Measurements from ENCODE around the gene KISS1. TPM values are rescaled to one million over a fixed set of nuclear protein-coding genes. Genes with fewer than 3 reads are reported as not detected.
A peak's percentile ranks its signal among the peaks of the same experiment; 100 is the strongest.

Gene KISS1
- total and polyA plus RNA-seq, 2 of the 4 experiments (the other 2 are of a cell fraction) = 11.7 to 27.3 TPM

- Histone ChIP-seq H2BK15ac (ENCODE audit: low read depth, low read length) (peak overlapping the region; percentile 57; the same call in 1 of the 3 replicates), H3K27ac (ENCODE audit: insufficient read depth, low read length) (no peak overlapping the region; the same call in 1 of the 2 replicates), H3K9me3 (ENCODE audit: control insufficient read depth, insufficient read depth, low read length) (no peaks in the 10 kb centered on the region), H2AK9ac (replicated peaks; ENCODE audit: low read depth, low read length, poor library complexity) (peak overlapping the region; percentile 11), H3K79me1 (ENCODE audit: low read depth in 1 of 2, low read length in 2 of 2) (peaks cover 0 to 7% of the 10 kb centered on the region in 2 experiments; a peak in 1 of 4 replicates), H3K9me1 (ENCODE audit: insufficient read depth, low read length) (peaks cover 24% of the 10 kb centered on the region), H3K4me3 (ENCODE audit: insufficient read depth, low read depth, low read length) (no peak overlapping the region), H4K8ac (ENCODE audit: low read depth in 2 of 2, low read length in 2 of 2) (peak overlapping the region in 1 of 2 experiments; percentile 52; a peak in 1 of 4 replicates), H3K4ac (ENCODE audit: low read depth, low read length) (peak overlapping the region; percentile 63), H2BK20ac (ENCODE audit: low read depth, low read length) (peak overlapping the region; percentile 79), H3K4me2 (ENCODE audit: low read depth, low read length) (no peak overlapping the region), H4K91ac (ENCODE audit: insufficient read depth, low read depth, low read length) (peak overlapping the region; percentile 36; the same call in 1 of the 2 replicates), H3K4me1 (ENCODE audit: control insufficient read depth, insufficient read depth, low read length) (peaks cover 14% of the 10 kb centered on the region), H2BK120ac (ENCODE audit: low read depth, low read length) (peak overlapping the region; percentile 90), H3K36me3 (ENCODE audit: control insufficient read depth, insufficient read depth, low read length) (no peaks in the 10 kb centered on the region), H3K14ac (replicated peaks; ENCODE audit: low read depth, low read length) (peak overlapping the region; percentile 43; the same call in 1 of the 2 replicates), H2BK5ac (ENCODE audit: low read depth, low read length, poor library complexity, severe bottlenecking) (no peak overlapping the region), H3K23ac (ENCODE audit: low read depth, low read length) (peak overlapping the region; percentile 29; the same call in 1 of the 2 replicates), H3K56ac (ENCODE audit: extremely low read depth, insufficient read depth, low read length) (no peak overlapping the region), H3K18ac (ENCODE audit: low read depth, low read length) (no peak overlapping the region; the same call in 1 of the 2 replicates), H4K5ac (ENCODE audit: low read depth, low read length) (peak overlapping the region; percentile 30; the same call in 1 of the 2 replicates), H3K27me3 (ENCODE audit: control insufficient read depth, insufficient read depth, low read length) (no peaks in the 10 kb centered on the region), H2AK5ac (ENCODE audit: low read depth, low read length) (peak overlapping the region; percentile 91), H4K20me1 (ENCODE audit: insufficient read depth, low read length) (no peaks in the 10 kb centered on the region), H3K9ac (ENCODE audit: low read depth, low read length) (no peak overlapping the region), H2AFZ (replicated peaks; ENCODE audit: low read length, poor library complexity) (peak overlapping the region; percentile 56)
- DNase-seq (no peak), ATAC-seq (ENCODE audit: low read depth) (no peak)
- in situ Hi-C loops (cut with MboI; ENCODE audit: low sequenced_read_pairs) (no loop called here), dilution Hi-C loops (cut with HindIII; ENCODE audit: low sequenced_read_pairs, unreplicated experiment) (no loop called here), intact Hi-C loops (cut with micrococcal nuclease) (no loop called here)
- POLR2A ChIA-PET (ENCODE audit: unreplicated experiment) = no interaction called here
- TF ChIP-seq CHD1 (IDR thresholded peaks at IDR 0.05; ENCODE audit: low read depth, low read length) (no peak), USF2 (IDR thresholded peaks at IDR 0.05; ENCODE audit: low read depth, low read length) (no peak), ELK1 (IDR thresholded peaks at IDR 0.05; ENCODE audit: borderline replicate concordance, low read depth, low read length) (no peak), NFE2L2 (IDR thresholded peaks at IDR 0.05; ENCODE audit: low read depth, low read length) (no peak), SMC3 (IDR thresholded peaks at IDR 0.05; ENCODE audit: low read depth, low read length) (no peak), RAD21 (IDR thresholded peaks at IDR 0.05; ENCODE audit: low read length) (no peak), RCOR1 (IDR thresholded peaks at IDR 0.05; ENCODE audit: insufficient replicate concordance, low read length) (no peak), MAZ (IDR thresholded peaks at IDR 0.05; ENCODE audit: borderline replicate concordance, low read depth, low read length) (no peak), FOS (IDR thresholded peaks at IDR 0.05; ENCODE audit: low read depth, low read length) (no peak), BHLHE40 (IDR thresholded peaks at IDR 0.05; ENCODE audit: low read depth, low read length) (no peak), MAFK (IDR thresholded peaks at IDR 0.05; ENCODE audit: low read depth, low read length) (no peak), POLR2A (IDR thresholded peaks at IDR 0.05; ENCODE audit: low read depth, low read length) (no peak), CEBPB (IDR thresholded peaks at IDR 0.05; ENCODE audit: low read depth, low read length) (no peak), MXI1 (IDR thresholded peaks at IDR 0.05; ENCODE audit: borderline replicate concordance, low read depth, low read length) (no peak), RFX5 (IDR thresholded peaks at IDR 0.05; ENCODE audit: low read depth, low read length) (no peak)
- TF ChIP-seq, protein P1, sequence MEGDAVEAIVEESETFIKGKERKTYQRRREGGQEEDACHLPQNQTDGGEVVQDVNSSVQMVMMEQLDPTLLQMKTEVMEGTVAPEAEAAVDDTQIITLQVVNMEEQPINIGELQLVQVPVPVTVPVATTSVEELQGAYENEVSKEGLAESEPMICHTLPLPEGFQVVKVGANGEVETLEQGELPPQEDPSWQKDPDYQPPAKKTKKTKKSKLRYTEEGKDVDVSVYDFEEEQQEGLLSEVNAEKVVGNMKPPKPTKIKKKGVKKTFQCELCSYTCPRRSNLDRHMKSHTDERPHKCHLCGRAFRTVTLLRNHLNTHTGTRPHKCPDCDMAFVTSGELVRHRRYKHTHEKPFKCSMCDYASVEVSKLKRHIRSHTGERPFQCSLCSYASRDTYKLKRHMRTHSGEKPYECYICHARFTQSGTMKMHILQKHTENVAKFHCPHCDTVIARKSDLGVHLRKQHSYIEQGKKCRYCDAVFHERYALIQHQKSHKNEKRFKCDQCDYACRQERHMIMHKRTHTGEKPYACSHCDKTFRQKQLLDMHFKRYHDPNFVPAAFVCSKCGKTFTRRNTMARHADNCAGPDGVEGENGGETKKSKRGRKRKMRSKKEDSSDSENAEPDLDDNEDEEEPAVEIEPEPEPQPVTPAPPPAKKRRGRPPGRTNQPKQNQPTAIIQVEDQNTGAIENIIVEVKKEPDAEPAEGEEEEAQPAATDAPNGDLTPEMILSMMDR (conservative IDR thresholded peaks at IDR 0.05; ENCODE audit: low read depth, low read length) = no peak
- CTCF ChIA-PET = no interaction called here
- WGBS, 2 experiments (ENCODE audit: extremely low coverage in 2 of 2, insufficient read length in 1 of 2) = 100% methylated on average over 3 of the region's 5 CpGs; no CpG with 5 or more reads in 1 of the 2 experiments
- no TSS peak for BruUV-seq (replicated peaks)
Measured at GRCh38 chr1:204203206-204203767, 7.0 kb upstream of the KISS1 start.

Data from IMR-90 (cell line).